GM18519 (cell line): Measurements from ENCODE around the gene RASGRF2.
"Not testable (repeated sequence)": the region's sequence is repeated elsewhere in the genome, so short reads cannot be mapped to it uniquely, and the experiment has no call there.

Experiments used
- ATAC-seq: cut with Tn5 transposase; IDR thresholded peaks from one replicate; pipeline ENCODE4 v1.9.1; 2021; ENCODE audit warnings: mild to moderate bottlenecking, moderate library complexity; ENCODE audit not compliant: unreplicated experiment, low FRiP score

Gene RASGRF2

GRCh38 chr5:81251922-81252321, 291.8 kb downstream of the RASGRF2 start:
- no peak for ATAC-seq

GRCh38 chr5:81252904-81253303, 292.7 kb downstream of the RASGRF2 start:
- no peak for ATAC-seq

DNA sequence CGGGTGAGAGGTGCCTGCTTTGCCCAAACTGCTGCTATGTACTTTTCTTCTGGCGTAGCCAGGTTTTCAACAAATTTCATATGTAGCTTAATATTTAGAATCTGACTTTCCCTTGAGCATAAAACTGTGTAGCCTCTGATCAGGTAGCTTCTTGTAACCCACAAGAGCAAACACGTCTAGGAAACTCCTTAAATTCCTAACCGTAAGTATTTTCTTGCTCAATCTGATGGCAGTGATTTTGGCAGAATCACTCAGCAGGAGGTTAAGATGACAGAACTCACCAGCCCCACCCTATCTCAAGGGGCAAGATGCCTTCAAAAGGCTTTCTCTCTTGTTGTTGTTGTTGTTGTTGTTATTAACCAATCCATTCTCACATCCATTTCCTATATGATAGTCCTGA, 293.7 kb downstream of the RASGRF2 start:
- ATAC-seq, result no peak

GRCh38 chr5:81254886-81255559, 294.9 kb downstream of the RASGRF2 start:
- ATAC-seq, result no peak

DNA sequence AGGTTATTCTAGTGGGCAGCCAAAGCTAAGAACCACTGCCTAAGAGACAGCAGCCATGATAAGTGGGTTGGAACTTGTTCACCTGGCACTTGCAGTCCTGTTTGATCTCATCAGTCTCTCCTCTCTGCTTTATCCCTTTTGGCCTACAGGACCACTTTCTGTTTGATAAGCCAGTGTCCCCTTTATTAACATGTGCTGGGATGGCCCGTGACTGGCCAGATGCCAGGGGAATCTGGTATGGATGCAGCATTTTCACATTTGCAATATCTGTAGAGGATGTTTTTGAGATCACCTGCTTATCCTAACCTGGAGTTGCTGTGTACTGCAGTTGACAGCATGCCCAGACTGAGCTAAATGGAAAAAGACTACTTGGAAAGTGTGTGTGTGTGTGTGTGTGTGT, 296.6 kb downstream of the RASGRF2 start:
- ATAC-seq, result no peak

DNA sequence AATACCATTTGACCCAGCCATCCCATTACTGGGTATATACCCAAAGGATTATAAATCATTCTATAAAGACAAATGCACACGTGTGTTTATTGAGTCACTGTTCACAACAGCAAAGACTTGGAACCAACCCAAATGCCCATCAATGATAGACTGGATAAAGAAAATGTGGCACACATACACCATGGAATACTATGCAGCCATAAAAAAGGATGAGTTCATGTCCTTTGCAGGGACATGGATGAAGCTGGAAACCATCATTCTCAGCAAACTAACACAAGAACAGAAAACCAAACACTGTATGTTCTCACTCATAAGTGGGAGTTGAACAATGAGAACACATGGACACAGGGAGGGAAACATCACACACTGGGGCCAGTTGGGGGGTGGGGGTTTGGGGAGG, 302.6 kb downstream of the RASGRF2 start:
- ATAC-seq, result not testable (repeated sequence)

- no peak for ATAC-seq
Measured at GRCh38 chr5:81265101-81265500, 304.9 kb downstream of the RASGRF2 start.

- ATAC-seq, result no peak
Measured at GRCh38 chr5:81268521-81269196, 308.5 kb downstream of the RASGRF2 start.

DNA sequence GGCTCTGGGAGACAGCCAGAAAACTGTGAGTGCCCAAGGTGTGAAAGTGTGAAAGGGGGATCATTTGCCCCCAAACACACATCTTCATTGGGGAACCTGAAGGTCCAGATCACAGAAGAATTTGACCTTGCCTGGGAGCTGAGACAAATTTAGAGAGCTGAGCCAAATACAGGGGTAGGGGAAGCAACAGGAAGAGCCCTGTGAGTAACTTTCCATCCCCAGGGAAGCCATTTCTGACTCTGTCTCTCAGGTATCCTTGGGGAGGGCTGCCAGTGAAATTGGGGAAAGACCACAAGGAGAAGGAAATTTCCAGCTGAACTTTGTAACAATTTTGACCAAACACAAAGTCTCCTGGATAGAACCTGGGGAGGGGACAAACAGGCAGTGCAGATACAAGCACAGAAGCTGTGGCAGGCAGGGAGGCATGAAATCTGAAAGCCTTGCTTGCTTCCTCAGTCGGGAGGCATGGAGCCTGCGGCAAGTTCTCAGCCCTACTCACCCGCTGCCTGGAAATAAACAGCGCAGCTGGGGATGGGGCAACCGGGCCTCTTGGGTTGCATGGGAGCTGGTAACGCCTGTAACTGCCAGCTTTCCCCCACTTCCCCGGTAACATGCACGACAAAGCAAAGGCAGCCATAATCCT, 309.7 kb downstream of the RASGRF2 start:
- no peak for ATAC-seq

DNA sequence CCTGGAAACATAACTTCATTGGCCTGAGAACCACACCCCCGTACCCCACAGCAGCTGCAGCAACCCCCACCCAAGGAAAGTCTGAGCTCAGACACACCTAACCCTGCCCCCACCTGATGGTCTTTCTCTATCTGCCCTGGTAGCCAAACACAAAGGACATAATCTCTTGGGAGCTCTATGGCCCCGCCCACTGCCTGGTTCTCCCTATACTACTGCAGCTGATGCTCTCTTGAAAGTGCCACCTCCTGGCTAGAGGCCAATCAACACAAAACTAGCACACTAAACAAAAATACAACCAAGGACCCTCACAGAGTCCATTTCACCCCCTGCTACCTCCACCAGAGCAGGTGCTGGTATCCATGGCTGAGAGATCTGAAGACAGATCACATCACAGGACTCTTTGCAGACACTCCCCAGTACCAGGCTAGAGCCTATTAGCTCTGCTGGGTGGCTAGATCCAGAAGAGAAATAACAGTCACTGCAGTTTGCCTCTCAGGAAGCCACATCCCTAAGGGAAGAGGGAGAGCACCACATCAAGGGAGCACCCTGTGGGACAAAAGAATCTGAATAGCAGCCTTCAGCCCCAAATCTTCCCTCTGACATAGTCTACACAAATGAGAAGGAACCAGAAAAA, 310.3 kb downstream of the RASGRF2 start:
- ATAC-seq, result not testable (repeated sequence)
